Activated T-helper 1 cell treated with anti-CD3 and anti-CD28 coated beads, Interleukin-12 subunit alpha, Interleukin-12 subunit beta, Interleukin-2, Interleukin-4 antibody, amounts not matched to agents 30 ng/mL and 10 ng/mL and 1 ng/mL, durations not matched to agents 14 hours and 24 hours and 36 hours (primary cell): ENCODE results near the gene FHIP2A. TPM values are rescaled to one million over a fixed set of nuclear protein-coding genes. Genes with fewer than 3 reads are reported as not detected.

ENCODE experiments used
- DNase-seq: peaks from one replicate; pipeline ENCODE4 v3.0.0; 2021; ENCODE audit warnings: low spot score
- H3K27ac Mint-ChIP-seq: one replicate; pipeline ENCODE4 v1.8.0; 2021; ENCODE audit warnings: mild to moderate bottlenecking, mixed read lengths
- H3K27me3 Mint-ChIP-seq: one replicate; pipeline ENCODE4 v1.8.0; 2022; ENCODE audit warnings: mild to moderate bottlenecking, moderate library complexity, mixed read lengths; ENCODE audit not compliant: insufficient read depth
- H3K36me3 Mint-ChIP-seq: one replicate; pipeline ENCODE4 v1.8.0; 2021; ENCODE audit warnings: low read depth, mixed read lengths
- H3K4me1 Mint-ChIP-seq: one replicate; pipeline ENCODE4 v1.8.0; 2021; ENCODE audit warnings: low read depth, mixed read lengths
- H3K4me3 Mint-ChIP-seq: one replicate; pipeline ENCODE4 v1.8.0; 2021; ENCODE audit warnings: mild to moderate bottlenecking, moderate library complexity, mixed read lengths
- H3K9me3 Mint-ChIP-seq: one replicate; pipeline ENCODE4 v1.8.0; 2021; ENCODE audit warnings: mixed read lengths
- intact Hi-C: fragments of 100-400 bp; cut with micrococcal nuclease; formaldehyde crosslinking; loops from one replicate; pipeline ENCODE4 v1.15.1; 2024
- total RNA-seq: library from RNA; stranded (reverse); gene quantifications from 2 replicates; pipeline ENCODE4 v1.2.3, GENCODE V29; 2022

Gene FHIP2A
- total RNA-seq, 1 donor from 2014 or later: 29.0 TPM

- Mint-ChIP-seq H3K4me3 (no peak overlapping the region), H3K4me1 (peaks cover 14% of the 10 kb centered on the region), H3K36me3 (peaks cover 3% of the 10 kb centered on the region), H3K9me3 (no peaks in the 10 kb centered on the region), H3K27ac (no peak overlapping the region), H3K27me3 (peaks cover 10% of the 10 kb centered on the region)
- intact Hi-C loops: loop anchor here (10.0 kb wide), 1 partner anchor 223 kb away; the partner anchor contains the start of gene ATRNL1
- DNase-seq: no peak
Measured at GRCh38 chr10:114871379-114871778, 49.8 kb downstream of the FHIP2A start.

Other genes starting within 250 kb of the FHIP2A start
- 14.2 TPM in 2 replicates for gene ABLIM1, start 163.5 kb upstream of the FHIP2A start, total RNA-seq
- gene TRUB1, start 116.4 kb downstream of the FHIP2A start, total RNA-seq: 21.6 TPM in 2 replicates